Measurements from ENCODE around the gene PDHA2. TPM values are rescaled to one million over a fixed set of nuclear protein-coding genes. Genes with fewer than 3 reads are reported as not detected.

The PDHA2 gene
- total RNA-seq (2014; rRNA removed; shearing (Covaris generic)) = not detected in 2 replicates
- polyA plus RNA-seq (2016; fragmentation: Nextera tagmentation; extraction: Ambion mirVana) = not detected in 2 replicates

GRCh38 chr4:95839891-95840290, at the start of gene PDHA2:
TSS of gene PDHA2 (plus strand) at chr4:95840093. CDS start at chr4:95840151, 58 bp downstream.
- no peaks in the 10 kb centered on the region for H3F3A ChIP-seq (ENCODE audit: insufficient read depth)
- H3K27me3 ChIP-seq (replicated peaks; ENCODE audit: insufficient read depth) = no peaks in the 10 kb centered on the region
- H3K9ac ChIP-seq = no peak within 1 kb of the TSS
- H3K4me1 ChIP-seq (ENCODE audit: insufficient read depth) = no peaks in the 10 kb centered on the region
- DNase-seq = no peak
- H3K4me3 ChIP-seq = no peak within 1 kb of the TSS
- H3K79me2 ChIP-seq (ENCODE audit: insufficient read depth) = no peaks in the 10 kb centered on the region
- no peak within 1 kb of the TSS for H3K4me2 ChIP-seq (ENCODE audit: unreplicated experiment)
- no peaks in the 10 kb centered on the region for H3K9me3 ChIP-seq (ENCODE audit: low read depth)
- no peaks in the 10 kb centered on the region for H4K20me1 ChIP-seq (ENCODE audit: insufficient read depth)
- no peaks in the 10 kb centered on the region for H3K36me3 ChIP-seq (ENCODE audit: low read depth)
- no peaks in the 10 kb centered on the region for H3K9me2 ChIP-seq (ENCODE audit: insufficient read depth)
- H2AFZ ChIP-seq = no peak within 1 kb of the TSS
- in situ Hi-C loops (cut with MboI) = loop anchor here (25.0 kb wide), 1 partner anchor 678 kb away; no protein-coding TSS in a partner anchor
- WGBS, 2 experiments (ENCODE audit: low coverage in 1 of 2, low lambda C conversion rate in 2 of 2, missing lambda C conversion rate in 2 of 2) = 73 to 76% methylated on average over 16 to 22 of the region's 22 CpGs
- TF ChIP-seq EZH2 (IDR thresholded peaks at IDR 0.05; ENCODE audit: insufficient read depth, poor library complexity, severe bottlenecking) (no peak), EZH2phosphoT487 (IDR thresholded peaks at IDR 0.05; ENCODE audit: insufficient read depth, low read depth) (no peak)
- H3K27ac ChIP-seq = no peak within 1 kb of the TSS

- Histone ChIP-seq H3K36me3 (ENCODE audit: low read depth) (no peaks in the 10 kb centered on the region), H3F3A (ENCODE audit: insufficient read depth) (no peaks in the 10 kb centered on the region), H3K4me2 (ENCODE audit: unreplicated experiment) (no peak overlapping the region), H2AFZ (no peak overlapping the region), H3K9me2 (ENCODE audit: insufficient read depth) (no peaks in the 10 kb centered on the region), H3K27me3 (replicated peaks; ENCODE audit: insufficient read depth) (no peaks in the 10 kb centered on the region), H3K4me3 (no peak overlapping the region), H3K9ac (no peak overlapping the region), H3K9me3 (ENCODE audit: low read depth) (no peaks in the 10 kb centered on the region), H3K27ac (no peak overlapping the region), H3K79me2 (ENCODE audit: insufficient read depth) (no peaks in the 10 kb centered on the region), H3K4me1 (ENCODE audit: insufficient read depth) (no peaks in the 10 kb centered on the region), H4K20me1 (ENCODE audit: insufficient read depth) (no peaks in the 10 kb centered on the region)
- DNase-seq = no peak
- 4 to 11% methylated on average over 2 of the region's 2 CpGs for WGBS, 2 experiments (ENCODE audit: low coverage in 1 of 2, low lambda C conversion rate in 2 of 2, missing lambda C conversion rate in 2 of 2)
- TF ChIP-seq EZH2 (IDR thresholded peaks at IDR 0.05; ENCODE audit: insufficient read depth, poor library complexity, severe bottlenecking) = no peak
- TF ChIP-seq EZH2phosphoT487 (IDR thresholded peaks at IDR 0.05; ENCODE audit: insufficient read depth, low read depth) = no peak
- in situ Hi-C loops (cut with MboI) = no loop called here
Measured at GRCh38 chr4:95798003-95798402, 41.9 kb upstream of the PDHA2 start.

DNA sequence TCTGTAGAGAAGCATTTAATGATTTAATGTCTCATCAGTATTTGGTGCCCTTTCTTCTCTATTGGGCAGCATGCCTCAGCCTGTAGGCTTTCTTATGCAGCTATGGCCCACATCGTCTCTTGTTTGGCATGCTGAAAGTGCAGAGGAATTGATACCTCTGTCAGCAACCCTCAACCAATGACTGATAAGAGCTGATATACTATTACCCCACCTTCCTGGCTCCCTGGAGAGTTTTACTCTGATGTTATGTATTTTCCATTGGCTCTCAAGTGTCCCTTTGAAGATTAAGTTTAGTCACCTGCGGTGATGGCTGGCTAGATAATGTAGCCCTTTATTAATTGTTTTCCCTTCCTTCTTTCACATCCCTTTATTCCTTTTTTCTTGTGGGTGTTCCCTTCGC, 41.2 kb upstream of the PDHA2 start:
- no peak overlapping the region for H3K4me3 ChIP-seq
- H3K27me3 ChIP-seq (replicated peaks; ENCODE audit: insufficient read depth) = no peaks in the 10 kb centered on the region
- no peak overlapping the region for H3K4me2 ChIP-seq (ENCODE audit: unreplicated experiment)
- no peaks in the 10 kb centered on the region for H3K79me2 ChIP-seq (ENCODE audit: insufficient read depth)
- no peaks in the 10 kb centered on the region for H3K4me1 ChIP-seq (ENCODE audit: insufficient read depth)
- no peaks in the 10 kb centered on the region for H3K9me3 ChIP-seq (ENCODE audit: low read depth)
- H2AFZ ChIP-seq = no peak overlapping the region
- no peaks in the 10 kb centered on the region for H4K20me1 ChIP-seq (ENCODE audit: insufficient read depth)
- H3K9me2 ChIP-seq (ENCODE audit: insufficient read depth) = no peaks in the 10 kb centered on the region
- in situ Hi-C loops (cut with MboI) = no loop called here
- H3K27ac ChIP-seq = no peak overlapping the region
- no peaks in the 10 kb centered on the region for H3F3A ChIP-seq (ENCODE audit: insufficient read depth)
- no peak for DNase-seq
- 13 to 18% methylated on average over 3 of the region's 3 CpGs for WGBS, 2 experiments (ENCODE audit: low coverage in 1 of 2, low lambda C conversion rate in 2 of 2, missing lambda C conversion rate in 2 of 2)
- TF ChIP-seq EZH2 (IDR thresholded peaks at IDR 0.05; ENCODE audit: insufficient read depth, poor library complexity, severe bottlenecking) (no peak), EZH2phosphoT487 (IDR thresholded peaks at IDR 0.05; ENCODE audit: insufficient read depth, low read depth) (no peak)
- H3K9ac ChIP-seq = no peak overlapping the region
- H3K36me3 ChIP-seq (ENCODE audit: low read depth) = no peaks in the 10 kb centered on the region

- no peak for DNase-seq
Measured at GRCh38 chr4:95821867-95822266, 18.0 kb upstream of the PDHA2 start.

More at GRCh38 chr4:95821867-95822266, 18.0 kb upstream of the PDHA2 start:
- TF ChIP-seq EZH2phosphoT487 (IDR thresholded peaks at IDR 0.05; ENCODE audit: insufficient read depth, low read depth) (no peak), EZH2 (IDR thresholded peaks at IDR 0.05; ENCODE audit: insufficient read depth, poor library complexity, severe bottlenecking) (no peak)
- Histone ChIP-seq H2AFZ (no peak overlapping the region), H3F3A (ENCODE audit: insufficient read depth) (no peaks in the 10 kb centered on the region), H3K4me1 (ENCODE audit: insufficient read depth) (no peaks in the 10 kb centered on the region), H3K27me3 (replicated peaks; ENCODE audit: insufficient read depth) (no peaks in the 10 kb centered on the region), H3K9me3 (ENCODE audit: low read depth) (no peaks in the 10 kb centered on the region), H3K79me2 (ENCODE audit: insufficient read depth) (no peaks in the 10 kb centered on the region), H3K4me3 (no peak overlapping the region), H3K9me2 (ENCODE audit: insufficient read depth) (no peaks in the 10 kb centered on the region), H3K4me2 (ENCODE audit: unreplicated experiment) (no peak overlapping the region), H3K27ac (no peak overlapping the region), H4K20me1 (ENCODE audit: insufficient read depth) (no peaks in the 10 kb centered on the region), H3K36me3 (ENCODE audit: low read depth) (no peaks in the 10 kb centered on the region), H3K9ac (no peak overlapping the region)
- in situ Hi-C loops (cut with MboI) = loop anchor here (25.0 kb wide), 1 partner anchor 110 kb away; no protein-coding TSS in a partner anchor
- WGBS, 2 experiments (ENCODE audit: low coverage in 1 of 2, low lambda C conversion rate in 2 of 2, missing lambda C conversion rate in 2 of 2) = 5% methylated on average over 3 of the region's 3 CpGs

Data from GM23248 (cell line).